Keratinocyte (primary cell): Measurements from ENCODE around the gene TMEM217.

Experiments used
- CTCF ChIP-seq, 3 experiments: IDR thresholded peaks in 1 of 3; conservative IDR thresholded peaks in 1 of 3; optimal IDR thresholded peaks in 1 of 3; 2 replicates in 2 of 3; 3 replicates in 1 of 3; pipeline versions ENCODE3 to v1.5.1; 2011; ENCODE audit warnings: low read length in 3 of 3, mild to moderate bottlenecking in 3 of 3, moderate library complexity in 2 of 3, control low read depth in 1 of 3, inconsistent platforms in 1 of 3; ENCODE audit not compliant: insufficient read depth in 2 of 3; ENCODE audit errors: extremely low read depth in 1 of 3
- EZH2 ChIP-seq: IDR thresholded peaks from one replicate; pipeline ENCODE4 v1.6.1; 2012; ENCODE audit warnings: inconsistent platforms, mild to moderate bottlenecking, low read length, moderate library complexity

- TF ChIP-seq CTCF (optimal IDR thresholded peaks at IDR 0.05 in 1 of 3, IDR thresholded peaks at IDR 0.05 in 1 of 3, conservative IDR thresholded peaks at IDR 0.05 in 1 of 3; ENCODE audit: extremely low read depth in 1 of 3, insufficient read depth in 2 of 3, low read length in 3 of 3) = no peak
- TF ChIP-seq EZH2 = no peak
Measured at GRCh38 chr6:37176268-37177076, 81.5 kb downstream of the TMEM217 start.
